ENCODE measurements around the gene SARM1.
A peak's percentile ranks its signal among the peaks of the same experiment; 100 is the strongest.
"Not testable (repeated sequence)": the region's sequence is repeated elsewhere in the genome, so short reads cannot be mapped to it uniquely, and the experiment has no call there.

SARM1 gene

DNA sequence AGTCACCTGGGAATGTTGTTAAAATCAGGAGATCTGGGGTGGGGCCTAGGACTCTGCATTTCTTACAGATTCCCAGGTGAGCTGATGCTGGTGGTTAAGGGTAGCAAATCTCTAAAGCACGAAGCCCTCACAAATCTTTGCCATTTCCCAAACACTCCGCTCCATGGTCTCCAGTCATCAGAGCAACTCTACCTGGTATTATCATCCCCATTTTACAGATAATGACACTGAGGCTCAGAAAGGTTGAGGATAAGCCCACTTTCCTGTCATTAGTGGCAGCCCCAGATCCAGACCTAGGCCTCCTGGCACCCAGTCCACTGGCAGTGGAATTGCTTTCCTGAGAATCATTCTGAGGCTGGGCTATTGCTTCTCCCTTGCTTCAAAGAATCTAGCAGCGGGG is 25.8 kb downstream of the SARM1 start:
- DNase-seq, result no peak

DNA sequence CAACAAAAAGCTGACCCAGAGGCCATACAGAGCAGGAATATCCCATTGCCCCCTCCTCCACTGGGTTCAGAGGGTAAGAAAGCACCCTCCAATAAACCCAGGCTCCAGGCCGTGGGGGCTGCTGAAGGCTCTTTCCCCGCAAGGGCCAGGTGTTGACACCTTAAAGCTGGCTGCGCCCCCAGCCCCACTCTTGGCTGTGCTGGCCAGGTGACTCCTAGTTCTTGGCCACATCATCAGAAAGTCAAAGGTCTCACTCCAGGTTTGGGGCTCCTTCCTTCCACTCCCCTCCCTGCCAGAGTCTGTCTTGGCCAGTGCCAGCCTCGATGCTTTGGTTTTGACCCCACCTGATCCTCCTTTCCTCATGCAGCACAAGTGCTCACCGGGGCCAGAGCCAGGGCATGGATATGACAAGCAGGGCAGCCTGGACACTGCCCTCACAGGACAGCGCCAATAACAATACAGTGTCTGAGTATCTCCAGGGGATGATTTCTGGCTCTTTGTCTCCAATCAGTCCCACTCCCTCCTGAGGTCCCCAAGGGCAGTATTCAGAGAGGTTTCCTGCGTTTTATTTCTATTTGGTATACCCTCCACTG is 26.3 kb downstream of the SARM1 start:
- no peak for DNase-seq

DNA sequence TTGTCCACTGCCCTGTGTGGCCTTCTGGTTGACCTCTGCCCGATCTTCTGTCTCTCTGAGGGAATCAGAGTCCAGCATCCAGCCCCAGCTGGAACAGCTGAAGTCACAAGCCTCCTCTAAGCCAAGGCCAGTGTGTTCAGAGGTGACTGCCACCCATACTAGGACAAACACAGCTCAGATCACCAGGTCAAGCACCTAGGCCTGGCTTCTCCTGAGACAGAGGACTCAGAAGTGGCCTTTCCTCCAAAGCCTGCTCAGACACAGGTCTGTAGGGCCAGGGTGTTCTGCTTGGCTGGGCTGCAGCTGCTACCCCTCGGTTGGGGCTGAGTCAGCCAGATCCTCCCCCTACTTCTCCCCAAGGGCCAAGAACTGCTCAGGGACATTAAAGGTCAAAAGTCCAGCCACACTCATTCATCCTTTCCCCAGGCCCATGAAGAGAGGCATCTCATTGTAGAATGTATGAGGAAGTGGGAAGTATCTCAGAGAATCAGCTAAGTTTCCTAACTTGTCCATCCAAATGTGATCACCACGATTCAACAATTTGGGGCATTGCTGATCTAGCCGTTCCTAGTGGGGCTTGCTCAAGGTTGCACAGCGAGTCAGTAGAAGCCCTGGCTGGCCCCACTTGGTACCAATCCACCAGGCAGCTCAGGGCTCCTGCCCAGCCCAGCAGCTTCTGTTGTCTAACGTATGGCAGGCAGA is 26.9 kb downstream of the SARM1 start:
- DNase-seq, result no peak

DNA sequence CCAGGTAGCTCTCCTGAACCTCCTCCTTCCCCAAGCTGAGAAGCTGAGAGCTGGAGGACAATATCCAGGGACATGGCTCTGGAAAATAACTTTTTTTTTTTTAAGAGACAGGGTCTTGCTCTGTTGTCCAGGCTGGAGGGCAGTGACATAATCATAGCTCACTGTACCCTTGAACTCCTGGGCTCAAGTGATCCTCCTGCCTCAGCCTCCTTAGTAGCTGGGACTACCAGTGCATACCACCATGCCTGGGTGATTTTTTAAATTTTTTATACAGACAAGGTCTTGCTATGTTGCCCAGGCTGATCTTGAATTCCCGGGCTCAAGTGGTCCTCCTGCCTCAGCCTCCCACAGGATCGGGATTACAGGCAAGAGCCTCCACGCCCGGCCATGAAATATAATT is 28.3 kb downstream of the SARM1 start:
- no peak for DNase-seq

DNA sequence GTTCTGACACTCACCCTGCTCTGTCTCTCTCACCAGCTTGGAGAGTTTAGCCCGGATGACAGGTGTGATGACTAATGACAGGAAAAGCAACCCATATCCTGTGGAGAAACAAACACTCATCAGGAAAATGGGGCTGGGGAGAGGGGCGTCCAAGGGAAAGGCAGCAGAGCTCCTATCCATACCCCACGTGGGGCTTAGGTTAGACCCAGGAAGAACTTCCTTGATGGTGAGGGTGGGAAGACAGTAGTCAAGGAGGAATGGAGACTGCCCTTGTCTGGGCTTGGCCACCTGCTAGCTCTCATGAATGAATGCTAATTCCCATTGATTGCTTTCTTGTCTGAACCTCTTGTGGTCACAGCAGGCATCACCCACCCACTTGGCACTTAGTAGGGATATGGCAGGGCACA is 30.7 kb downstream of the SARM1 start:
- no peak for DNase-seq

DNA sequence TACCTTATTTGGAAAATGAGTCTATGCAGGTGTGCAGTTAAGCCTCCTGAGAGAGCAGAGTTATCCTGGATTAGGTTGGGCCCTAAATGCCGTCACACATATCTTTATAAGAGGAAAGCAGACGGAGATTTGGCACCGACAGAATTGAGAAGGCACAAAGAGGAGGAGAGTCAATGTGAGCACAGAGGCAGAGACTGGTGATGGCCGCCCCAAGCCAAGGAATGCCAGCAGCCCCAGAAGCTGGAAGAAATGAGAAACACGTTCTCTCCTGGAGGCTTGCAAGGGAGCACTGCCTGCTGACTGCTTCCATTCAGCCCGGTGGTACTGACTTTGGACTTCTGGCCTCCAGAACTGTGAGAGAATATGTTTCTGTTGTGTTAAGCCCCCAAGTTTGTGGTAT is 31.4 kb downstream of the SARM1 start:
- no peak for DNase-seq

DNA sequence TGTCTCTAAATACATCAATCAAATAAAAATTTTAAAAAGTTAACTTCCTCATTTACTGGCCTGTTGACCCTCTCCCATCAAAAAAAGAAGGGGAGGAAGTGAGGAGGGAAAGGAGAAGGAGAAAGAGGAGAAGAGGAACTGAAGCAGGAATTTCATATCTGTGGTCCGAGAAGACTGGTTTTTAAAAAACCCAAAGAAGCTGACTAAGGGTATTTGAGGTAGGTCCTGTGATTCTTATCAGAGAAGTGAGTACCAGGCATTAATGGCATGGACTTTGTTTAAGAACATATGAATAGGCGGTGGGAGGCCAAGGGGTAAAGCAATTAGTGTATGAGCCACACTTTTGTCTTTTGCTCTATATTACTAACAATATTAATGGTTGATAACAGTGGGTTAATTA is 32.5 kb downstream of the SARM1 start:
- no peak for DNase-seq

DNA sequence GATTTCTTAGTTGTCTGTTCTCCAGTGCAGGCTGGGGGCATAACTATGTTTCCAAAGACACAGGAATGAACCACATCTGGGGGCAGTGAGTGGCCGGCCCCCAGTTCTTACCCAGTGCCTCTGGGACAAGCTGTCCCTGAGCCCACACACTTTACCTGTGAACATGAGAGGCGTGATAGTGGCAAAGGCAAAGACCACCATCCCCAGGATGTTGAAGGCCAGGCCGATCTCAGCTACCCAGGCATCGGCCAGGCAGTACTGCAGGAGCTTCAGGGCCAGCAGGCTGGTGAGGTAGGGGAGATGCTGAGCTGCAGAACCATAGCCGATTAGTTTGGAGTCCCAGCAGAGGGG is 32.9 kb downstream of the SARM1 start:
- DNase-seq, result no peak

DNA sequence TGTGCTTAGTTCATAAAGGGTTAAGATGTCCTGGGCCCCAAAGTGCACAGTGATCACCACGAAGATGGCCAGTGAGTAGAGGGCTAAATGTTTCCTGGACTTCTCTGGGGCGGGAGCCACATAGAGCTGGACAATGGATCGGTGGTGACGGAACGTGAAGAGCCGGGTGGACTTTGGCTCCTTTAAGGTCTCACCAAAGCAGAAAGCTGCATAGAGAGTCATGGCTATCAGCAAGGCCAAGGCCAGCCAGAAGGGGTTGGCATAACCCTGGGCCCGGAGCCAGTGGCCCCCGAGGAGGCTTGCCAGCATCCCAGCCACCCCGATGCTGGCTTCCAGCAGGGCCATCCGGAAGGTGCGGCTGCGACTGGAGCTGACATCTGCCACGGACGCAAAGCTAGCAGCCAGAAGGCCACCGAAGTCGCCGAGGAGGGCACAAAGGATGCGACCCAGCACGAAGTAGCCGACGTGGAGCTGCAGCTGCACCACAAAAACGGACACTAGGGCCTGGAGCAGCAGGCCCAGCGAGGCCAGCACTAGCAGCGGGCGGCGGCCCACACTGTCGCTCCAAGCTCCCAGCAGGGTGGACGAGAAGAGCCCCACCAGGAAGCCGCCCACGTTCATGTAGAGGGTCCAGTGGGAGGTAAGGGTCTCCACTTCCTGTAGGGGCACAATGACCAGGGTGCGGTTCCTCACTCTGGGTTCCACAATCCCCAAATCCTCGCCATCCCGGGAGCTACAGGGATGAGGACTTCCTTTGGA is 33.5 kb downstream of the SARM1 start:
- DNase-seq, result no peak

DNA sequence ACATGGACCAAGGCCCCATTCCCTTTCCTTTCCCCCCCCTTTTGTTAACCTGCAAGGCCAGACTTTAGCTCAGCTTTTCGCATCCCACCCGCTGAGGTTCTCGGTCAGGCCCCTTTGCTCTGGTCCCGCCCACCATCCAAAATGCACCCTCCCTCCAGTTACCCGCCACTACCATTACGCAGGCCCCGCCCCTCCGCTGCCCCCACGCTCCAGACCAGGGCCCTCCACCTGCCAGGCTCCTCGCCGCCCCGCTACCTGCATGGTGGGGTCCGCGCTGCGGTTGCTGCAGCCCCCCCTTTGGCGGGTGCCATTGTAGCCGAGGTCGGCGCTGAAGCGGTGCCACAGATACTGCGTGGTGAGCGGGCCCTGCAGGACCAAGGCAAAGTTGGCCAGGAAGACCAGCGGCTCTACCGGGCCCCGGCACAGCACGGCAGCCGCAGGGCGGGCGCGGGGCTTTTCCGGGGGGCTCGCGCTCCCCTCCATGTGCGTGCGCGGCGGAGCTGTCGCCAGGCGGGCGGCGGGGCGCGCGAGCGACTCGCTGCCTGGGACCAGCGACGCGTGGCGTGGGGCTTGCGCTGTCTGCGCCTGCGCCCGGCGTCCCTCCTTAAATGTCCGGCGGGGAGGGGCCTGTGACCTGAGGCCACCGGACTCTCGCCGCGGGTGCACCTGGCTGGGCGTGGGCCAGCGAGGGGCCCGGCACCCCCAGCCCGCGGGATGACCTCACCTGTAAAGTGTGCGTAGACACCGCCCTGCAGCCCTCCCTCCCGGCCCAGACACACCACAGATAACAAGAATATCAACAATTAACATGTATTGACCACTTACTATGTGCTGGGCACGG is 34.4 kb downstream of the SARM1 start, which contains the start of gene SLC46A1:
TSS of gene SLC46A1 (minus strand) at position 581 of the 841 bp plus-strand sequence. CDS start at position 483, 98 bp downstream.
- peak; percentile 34 for DNase-seq

DNA sequence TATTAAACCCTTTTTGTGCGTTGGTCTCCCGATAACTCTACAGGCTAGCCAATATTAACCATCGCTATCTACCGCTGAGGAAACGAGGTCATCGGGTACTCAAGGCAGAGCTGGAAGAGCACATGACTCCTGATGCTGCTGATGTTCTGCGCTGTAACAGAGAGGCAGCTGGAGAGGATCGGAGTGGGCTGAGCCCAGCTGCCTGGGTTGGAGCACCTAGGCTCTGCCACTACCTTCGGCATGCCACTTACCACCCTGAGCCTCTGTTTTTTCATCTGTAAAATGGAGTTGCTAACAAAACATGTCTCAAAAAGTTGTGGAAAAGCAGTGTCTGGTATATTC is 35.0 kb downstream of the SARM1 start:
- DNase-seq, result no peak

DNA sequence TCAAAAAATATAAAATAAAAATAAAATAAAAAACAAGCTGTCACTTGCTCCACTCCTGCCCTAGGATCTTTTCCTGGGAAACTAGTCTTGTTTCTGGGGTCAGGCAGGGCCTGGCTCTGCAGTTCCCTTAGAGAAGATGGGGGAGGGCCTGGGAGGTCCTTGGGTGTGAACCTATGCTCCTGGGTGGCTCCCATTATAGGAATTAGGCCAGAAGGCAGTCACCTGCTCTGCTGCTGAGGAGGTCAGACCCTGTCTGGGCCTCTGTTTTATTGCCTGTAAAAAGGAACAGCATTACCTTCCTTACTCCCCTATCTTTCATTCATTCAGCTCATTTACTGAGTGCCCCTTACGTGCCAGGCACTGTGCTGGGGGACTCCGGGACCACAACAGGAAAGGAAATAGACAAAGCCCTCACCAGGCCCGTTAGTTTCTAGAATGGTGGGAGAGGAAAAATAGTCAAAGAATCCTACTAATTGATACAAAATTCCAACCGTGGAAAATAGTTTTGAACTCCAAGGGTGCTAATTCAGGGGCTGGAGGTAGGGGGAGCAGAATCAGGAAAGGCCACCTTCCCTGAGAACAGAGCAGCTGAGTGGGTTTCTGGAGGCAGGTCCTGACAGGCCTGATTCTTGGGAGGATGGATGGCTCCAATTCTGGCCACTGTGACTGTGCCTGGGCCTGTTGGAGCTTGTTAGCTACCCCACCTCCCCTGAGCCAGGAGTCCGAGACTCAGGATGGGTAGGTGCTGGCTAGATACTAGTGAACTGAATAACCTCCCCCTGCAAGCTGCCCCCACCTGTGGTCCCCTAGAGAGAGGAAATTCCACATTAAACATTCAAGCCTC is 35.9 kb downstream of the SARM1 start:
- DNase-seq, result no peak

DNA sequence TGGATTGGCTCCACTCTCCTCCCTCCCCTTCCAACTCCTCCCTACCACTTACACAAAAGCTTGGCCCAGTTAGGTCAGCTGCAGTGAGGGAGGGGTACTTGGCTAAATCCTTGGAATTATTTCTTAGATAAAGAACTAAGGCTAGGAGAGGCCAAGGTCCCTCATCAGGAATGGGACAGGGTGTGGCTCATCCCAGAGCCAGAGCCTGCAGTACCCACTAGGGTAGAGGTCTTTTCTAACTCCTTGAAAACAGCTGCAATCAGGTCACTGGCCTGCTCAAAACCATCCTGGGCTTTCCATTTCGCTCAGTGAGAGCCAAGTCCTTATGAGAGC is 36.4 kb downstream of the SARM1 start:
- DNase-seq, result no peak

DNA sequence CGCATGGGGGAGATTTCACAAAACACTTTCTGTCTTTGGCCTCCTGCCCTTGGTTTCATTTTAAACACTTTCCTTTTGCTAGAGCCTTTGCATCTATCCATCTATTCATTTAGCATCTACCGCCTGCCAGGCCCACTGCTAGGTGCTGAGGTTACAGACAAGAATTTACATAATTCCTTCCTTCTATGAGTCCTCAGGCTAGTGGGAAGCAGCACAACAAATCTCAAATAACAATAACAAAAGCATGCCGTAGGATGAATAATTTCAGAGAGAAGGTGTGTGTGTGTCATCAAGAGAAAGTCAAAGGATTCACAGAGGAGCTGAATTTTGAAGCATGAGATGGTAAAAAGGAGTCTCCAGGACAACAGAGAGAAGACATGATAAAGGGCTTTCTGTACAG is 40.6 kb downstream of the SARM1 start:
- DNase-seq, result no peak

DNA sequence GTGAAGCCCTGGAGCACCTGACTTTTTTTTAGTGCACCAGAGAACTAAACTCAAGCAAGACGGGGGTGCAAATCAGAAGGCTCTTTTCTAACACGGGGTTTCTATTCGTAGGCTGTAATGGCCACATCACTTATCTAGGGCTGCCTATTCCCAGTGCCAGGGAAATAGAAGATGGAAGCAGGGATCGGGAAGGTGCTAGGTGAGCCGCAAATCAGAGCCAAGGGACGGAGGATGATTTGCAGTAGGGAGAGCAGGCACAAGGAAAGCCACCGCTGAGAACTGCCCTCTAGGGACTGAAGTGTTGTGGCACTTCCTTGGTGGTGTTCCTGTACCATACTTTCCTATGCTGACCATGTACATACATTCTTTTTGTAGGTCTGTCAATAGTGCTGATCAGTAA is 42.3 kb downstream of the SARM1 start:
- DNase-seq, result no peak

DNA sequence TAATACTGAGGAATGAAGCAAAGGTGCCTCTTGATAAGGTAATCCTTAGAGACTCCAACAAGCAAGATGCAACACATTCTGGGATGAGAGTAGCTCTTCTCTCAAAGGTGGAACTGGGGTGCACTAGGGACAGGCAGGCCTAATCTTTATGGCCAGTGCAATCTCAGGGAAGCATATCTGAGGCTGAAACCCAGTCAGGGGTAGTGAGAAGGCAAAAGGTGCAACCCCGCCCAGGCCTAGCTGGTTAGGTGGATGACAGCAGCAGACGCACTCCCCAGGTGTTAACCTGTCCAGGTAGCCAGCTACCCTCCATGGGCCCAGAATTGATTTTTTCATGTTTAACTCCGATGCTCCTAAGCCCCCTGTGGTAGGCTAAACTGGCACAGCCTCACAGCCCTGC is 44.4 kb downstream of the SARM1 start:
- no peak for DNase-seq

DNA sequence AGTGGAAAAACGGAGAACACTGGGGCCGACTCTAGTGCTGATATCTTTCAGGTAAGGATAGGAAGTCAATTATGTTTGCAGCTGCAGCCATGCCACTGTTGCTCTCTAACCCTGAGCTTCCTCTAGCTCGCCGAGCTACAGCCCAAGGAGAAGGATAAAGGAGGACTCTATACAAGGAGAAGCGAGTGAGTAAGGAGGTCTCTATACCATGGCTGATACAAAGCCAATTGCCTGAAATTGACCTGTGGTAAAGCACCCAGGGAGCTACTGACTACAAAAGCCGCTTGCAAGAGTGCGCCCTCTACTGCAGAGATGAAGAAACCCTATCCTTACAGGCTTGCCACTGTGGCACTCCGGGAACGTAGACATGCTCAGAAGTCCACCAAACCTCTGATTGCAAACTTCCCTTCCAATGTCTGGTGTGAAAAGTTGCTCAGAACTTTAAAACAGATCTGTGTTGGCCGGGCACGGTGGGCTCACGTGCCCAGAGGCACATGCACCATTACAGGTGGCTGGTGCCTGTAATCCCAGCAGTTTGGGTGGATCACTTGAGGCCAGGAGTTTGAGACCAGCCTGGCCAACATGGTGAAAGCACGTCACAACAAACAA is 45.3 kb downstream of the SARM1 start:
- peak; percentile 50 for DNase-seq

DNA sequence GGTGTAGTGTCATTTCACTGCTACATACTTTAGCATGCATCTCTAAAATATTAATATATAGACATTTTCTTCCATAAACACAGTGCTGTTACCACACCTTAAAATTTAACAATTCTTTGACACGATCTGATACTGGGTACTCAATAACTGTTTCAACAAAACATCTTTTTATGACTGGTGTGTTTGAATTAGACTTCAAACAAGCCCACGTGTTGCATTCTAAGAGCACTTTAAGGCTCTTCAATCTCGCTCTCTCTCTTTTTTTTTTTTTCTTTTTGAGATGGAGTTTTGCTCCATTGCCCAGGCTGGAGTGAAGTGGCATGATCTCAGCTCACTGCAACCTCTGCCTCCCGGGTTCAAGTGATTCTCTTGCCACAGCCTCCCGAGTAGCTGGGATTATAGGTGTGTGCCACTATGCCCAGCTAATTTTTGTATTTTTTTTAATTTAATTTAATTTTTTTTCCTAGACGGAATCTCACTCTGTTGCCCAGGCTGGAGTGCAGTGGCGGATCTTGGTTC is 50.4 kb downstream of the SARM1 start:
- no peak for DNase-seq

DNA sequence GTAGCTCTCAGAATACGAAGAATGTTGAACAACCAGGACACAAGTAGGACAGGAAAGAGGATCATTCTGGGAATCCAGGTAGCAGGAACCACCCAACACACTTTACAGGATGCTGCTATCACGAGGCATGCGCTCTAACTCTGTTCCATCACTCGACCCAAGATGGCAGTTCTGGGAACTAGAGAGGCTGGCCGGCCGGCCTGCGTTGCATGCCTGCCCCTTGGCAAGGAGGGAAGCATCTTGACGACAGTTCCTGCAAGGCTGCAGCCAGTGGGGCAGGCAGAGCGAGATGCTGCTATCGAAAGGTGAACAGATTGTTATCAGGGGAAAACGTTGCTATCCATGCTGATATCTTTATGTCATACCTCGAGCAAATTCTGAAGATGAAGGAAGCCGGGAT is 53.7 kb downstream of the SARM1 start:
- DNase-seq, result no peak

DNA sequence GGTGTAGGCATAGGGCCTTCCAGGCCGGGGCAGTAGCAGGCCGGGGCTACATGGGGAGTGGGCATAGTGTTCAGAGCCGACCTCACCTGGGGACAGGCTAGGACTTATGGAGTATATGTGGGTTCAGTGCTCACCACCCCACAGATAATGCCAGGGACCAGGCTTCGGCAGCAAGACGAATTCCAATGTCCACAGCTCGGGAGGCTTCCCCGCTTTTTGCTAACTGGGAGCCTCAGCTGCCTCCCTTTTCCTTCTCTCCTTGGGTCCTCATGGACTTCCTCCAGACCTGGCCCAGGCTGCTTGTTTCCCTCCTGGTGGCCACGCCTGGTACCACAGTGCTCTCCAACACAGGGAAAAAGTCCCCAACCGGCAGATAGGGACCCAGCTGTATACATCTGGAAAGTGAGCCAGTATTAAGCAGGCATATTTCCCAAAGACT is 54.6 kb downstream of the SARM1 start:
- DNase-seq, result no peak

DNA sequence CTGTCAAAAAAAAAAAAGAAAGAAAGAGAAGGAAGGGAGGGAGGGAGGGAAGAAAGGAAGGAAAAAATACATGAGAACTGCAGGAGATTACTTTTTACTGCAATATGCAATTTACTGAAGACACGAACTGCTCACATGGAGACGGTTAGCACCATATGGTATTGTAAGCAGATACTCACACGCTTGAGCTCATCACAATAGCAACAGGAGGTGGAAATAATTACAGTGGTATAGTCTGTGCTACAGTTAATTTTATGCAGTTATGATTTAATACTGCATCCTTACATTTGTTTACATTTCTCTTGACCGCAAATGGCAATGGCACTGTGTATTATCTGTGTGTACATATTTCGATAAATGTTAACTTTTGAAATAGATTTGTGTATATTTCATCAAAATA is 55.9 kb downstream of the SARM1 start:
- DNase-seq, result no peak

DNA sequence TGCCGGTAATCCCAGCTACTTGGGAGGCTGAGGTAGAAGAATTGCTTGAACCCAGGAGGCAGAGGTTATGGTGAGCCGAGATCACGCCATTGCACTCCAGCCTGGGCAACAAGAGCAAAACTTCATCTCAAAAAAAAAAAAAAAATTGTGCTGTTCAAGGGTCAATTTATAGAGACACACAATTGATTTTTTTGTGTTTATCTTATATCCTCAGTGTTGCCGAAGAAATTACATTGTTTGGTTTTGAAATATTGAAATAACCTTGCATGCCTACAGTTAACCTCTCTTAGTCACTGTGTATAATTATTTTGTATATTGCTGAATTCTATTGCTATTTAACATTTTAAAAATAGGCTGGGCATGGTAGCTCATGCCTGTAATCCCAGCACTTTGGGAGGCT is 56.5 kb downstream of the SARM1 start:
- DNase-seq, result not testable (repeated sequence)

Measured in activated gamma-delta T cell treated with Interleukin-2 at 50 U/mL for 16 hours (primary cell).